OCI-LY3 (cell line): ENCODE measurements around the gene HIVEP3.

ENCODE experiments used
- H2AFZ ChIP-seq: fragments of 200-600, 300-600 bp; shearing (Covaris generic); 2 replicates; pipeline ENCODE4 v1.6.0; 2014; ENCODE audit warnings: antibody characterized with exemption, low read depth, low read length
- H3K27ac ChIP-seq: fragments of 200-600, 300-600 bp; sonication (generic); 2 replicates; pipeline ENCODE4 v1.5.1; 2014; ENCODE audit warnings: mild to moderate bottlenecking, low read length, moderate library complexity, mixed read lengths
- H3K27me3 ChIP-seq: fragments of 200-600, 300-600 bp; sonication (generic); 2 replicates; pipeline ENCODE4 v1.6.1; 2014; ENCODE audit warnings: low read depth, low read length, mixed read lengths
- H3K36me3 ChIP-seq: fragments of 200-600, 300-600 bp; sonication (generic); replicated peaks from 2 replicates; pipeline ENCODE3; 2014; ENCODE audit warnings: low read depth, low read length, mixed read lengths
- H3K4me1 ChIP-seq: fragments of 300-600, 200-600 bp; sonication (generic); 2 replicates; pipeline ENCODE4 v1.6.1; 2014; ENCODE audit warnings: low read length, mixed read lengths
- H3K4me2 ChIP-seq: fragments of 200-600, 300-600 bp; sonication (generic); 2 replicates; pipeline ENCODE4 v1.6.1; 2014; ENCODE audit warnings: low read length, mixed read lengths
- H3K4me3 ChIP-seq: fragments of 300-600, 200-600 bp; sonication (generic); 2 replicates; pipeline ENCODE4 v1.5.1; 2014; ENCODE audit warnings: antibody characterized with exemption, mild to moderate bottlenecking, low read length, moderate library complexity
- H3K79me2 ChIP-seq: fragments of 300-600, 200-600 bp; shearing (Covaris generic); 2 replicates; pipeline ENCODE4 v1.6.1; 2014; ENCODE audit warnings: mild to moderate bottlenecking, low read length, mixed read lengths
- H3K9ac ChIP-seq: fragments of 300-600, 200-600 bp; shearing (Covaris generic); 2 replicates; pipeline ENCODE4 v1.6.0; 2014; ENCODE audit warnings: mild to moderate bottlenecking, low read length, moderate library complexity
- H3K9me3 ChIP-seq: fragments of 200-600, 300-600 bp; shearing (Covaris generic); 2 replicates; pipeline ENCODE4 v1.6.1; 2014; ENCODE audit warnings: low read length, mixed read lengths; ENCODE audit not compliant: insufficient read depth
- H4K20me1 ChIP-seq: fragments of 200-600, 300-600 bp; sonication (generic); 2 replicates; pipeline ENCODE4 v1.6.1; 2016; ENCODE audit warnings: low read length, mixed read lengths; ENCODE audit not compliant: insufficient read depth
- CTCF ChIP-seq: fragments of 200-600, 300-600 bp; sonication (generic); IDR thresholded peaks from 2 replicates; pipeline ENCODE4 v1.5.1; 2014; ENCODE audit warnings: antibody characterized with exemption, low read length, low read depth
- EZH2phosphoT487 ChIP-seq: fragments of 200-600 bp; shearing (Covaris generic); IDR thresholded peaks from 2 replicates; pipeline ENCODE4 v1.6.1; 2018; ENCODE audit warnings: antibody characterized with exemption, mixed run types, low read depth

HIVEP3 gene

GRCh38 chr1:41713557-41714327, 205.0 kb downstream of the HIVEP3 start:
- peaks cover 45% of the 10 kb centered on the region for H3K4me1 ChIP-seq
- H3K9me3 ChIP-seq, result no peaks in the 10 kb centered on the region
- H2AFZ ChIP-seq, result no peak overlapping the region
- no peaks in the 10 kb centered on the region for H3K36me3 ChIP-seq
- no peak overlapping the region for H3K4me2 ChIP-seq
- no peak overlapping the region for H3K27ac ChIP-seq
- H3K27me3 ChIP-seq, result no peaks in the 10 kb centered on the region
- H3K9ac ChIP-seq, result no peak overlapping the region
- peaks cover 7% of the 10 kb centered on the region; the same call in 1 of the 2 replicates for H3K79me2 ChIP-seq
- TF ChIP-seq EZH2phosphoT487 (no peak), CTCF (no peak)
- H4K20me1 ChIP-seq, result no peaks in the 10 kb centered on the region
- H3K4me3 ChIP-seq, result no peak overlapping the region

GRCh38 chr1:41713141-41713540, 205.6 kb downstream of the HIVEP3 start:
- H3K79me2 ChIP-seq, result peaks cover 2% of the 10 kb centered on the region; the same call in 1 of the 2 replicates
- peaks cover 45% of the 10 kb centered on the region for H3K4me1 ChIP-seq
- no peaks in the 10 kb centered on the region for H3K9me3 ChIP-seq
- no peak overlapping the region for H3K27ac ChIP-seq
- H2AFZ ChIP-seq, result no peak overlapping the region
- no peaks in the 10 kb centered on the region for H3K27me3 ChIP-seq
- TF ChIP-seq CTCF (no peak), EZH2phosphoT487 (no peak)
- no peak overlapping the region for H3K4me3 ChIP-seq
- no peaks in the 10 kb centered on the region for H3K36me3 ChIP-seq
- H4K20me1 ChIP-seq, result no peaks in the 10 kb centered on the region
- H3K4me2 ChIP-seq, result no peak overlapping the region
- H3K9ac ChIP-seq, result no peak overlapping the region

GRCh38 chr1:41712695-41713094, 206.0 kb downstream of the HIVEP3 start:
- Histone ChIP-seq H3K27me3 (no peaks in the 10 kb centered on the region), H3K9me3 (no peaks in the 10 kb centered on the region), H3K4me3 (no peak overlapping the region), H3K4me2 (no peak overlapping the region), H4K20me1 (no peaks in the 10 kb centered on the region), H2AFZ (no peak overlapping the region), H3K79me2 (peaks cover 2% of the 10 kb centered on the region; the same call in 1 of the 2 replicates), H3K36me3 (no peaks in the 10 kb centered on the region), H3K4me1 (peaks cover 46% of the 10 kb centered on the region), H3K27ac (no peak overlapping the region), H3K9ac (no peak overlapping the region)
- no peak for TF ChIP-seq EZH2phosphoT487
- no peak for TF ChIP-seq CTCF

- no peak overlapping the region for H3K9ac ChIP-seq
- H4K20me1 ChIP-seq, result no peaks in the 10 kb centered on the region
- TF ChIP-seq CTCF (no peak), EZH2phosphoT487 (no peak)
- H3K79me2 ChIP-seq, result 0 out of 2 replicates have a peak, but pooled peaks cover 2% of the 10 kb centered on the region
- H3K4me3 ChIP-seq, result no peak overlapping the region
- no peaks in the 10 kb centered on the region for H3K9me3 ChIP-seq
- H3K27ac ChIP-seq, result no peak overlapping the region
- no peak overlapping the region for H3K4me2 ChIP-seq
- peaks cover 42% of the 10 kb centered on the region for H3K4me1 ChIP-seq
- no peak overlapping the region for H2AFZ ChIP-seq
- no peaks in the 10 kb centered on the region for H3K36me3 ChIP-seq
- H3K27me3 ChIP-seq, result no peaks in the 10 kb centered on the region
Measured at GRCh38 chr1:41712081-41712480, 206.6 kb downstream of the HIVEP3 start.
